ENCODE results near the gene DUS3L.
A peak's percentile ranks its signal among the peaks of the same experiment; 100 is the strongest.

Gene DUS3L
- total RNA-seq, result 5.4 to 27.2 (median 18.0) reads per million in 18 experiments

- DNase-seq, result peak; percentile 99
Measured at GRCh38 chr19:5790559-5791520, at the start of gene DUS3L. DUS3L (minus strand) TSS chr19:5791163; CDS start chr19:5791141, 22 bp downstream.

GRCh38 chr19:5839065-5840017 lies 48.4 kb upstream of the DUS3L start, which contains the start of gene FUT6:
FUT6 (minus strand) TSS chr19:5839702; CDS start chr19:5832567, 7,135 bp downstream.
- DNase-seq, result peak; percentile 38 to 49

- DNase-seq, result no peak
Measured at GRCh38 chr19:5838353-5839064, 47.5 kb upstream of the DUS3L start.

GRCh38 chr19:5837761-5838352 lies 46.9 kb upstream of the DUS3L start:
- DNase-seq, result no peak

GRCh38 chr19:5832527-5833216 lies 41.7 kb upstream of the DUS3L start:
- no peak for DNase-seq

- no peak for DNase-seq
Measured at GRCh38 chr19:5832061-5832460, 41.1 kb upstream of the DUS3L start.

GRCh38 chr19:5831159-5831558 lies 40.2 kb upstream of the DUS3L start:
- no peak for DNase-seq

- DNase-seq, result no peak
Measured at GRCh38 chr19:5829567-5830310, 38.8 kb upstream of the DUS3L start.

- no peak for DNase-seq
Measured at GRCh38 chr19:5828661-5829566, 38.0 kb upstream of the DUS3L start.

- peak; percentile 96 for DNase-seq
Measured at GRCh38 chr19:5827891-5828660, 37.1 kb upstream of the DUS3L start.

- no peak for DNase-seq
Measured at GRCh38 chr19:5827342-5827890, 36.5 kb upstream of the DUS3L start.

GRCh38 chr19:5826531-5827341 lies 35.8 kb upstream of the DUS3L start:
- peak; percentile 38 to 42 for DNase-seq

- DNase-seq, result peak; percentile 31 to 48
Measured at GRCh38 chr19:5825178-5825577, 34.2 kb upstream of the DUS3L start.

- no peak for DNase-seq
Measured at GRCh38 chr19:5824751-5825150, 33.8 kb upstream of the DUS3L start.

GRCh38 chr19:5823579-5824281 lies 32.8 kb upstream of the DUS3L start:
- DNase-seq, result no peak

- no peak for DNase-seq
Measured at GRCh38 chr19:5822181-5822844, 31.4 kb upstream of the DUS3L start.
